Subcutaneous adipose tissue (tissue), 4 donors: ENCODE data around the gene PAIP2B. TPM values are rescaled to one million over a fixed set of nuclear protein-coding genes. Genes with fewer than 3 reads are reported as not detected.

ENCODE experiments used
- total RNA-seq, 4 donors: library from RNA; depleted of rRNA; stranded (reverse); fragments of >200 nt; gene quantifications; one replicate each; pipeline ENCODE4 v1.1.0, GENCODE V29; 2016
- TF ChIP-seq, protein P1 (sequence below): fragments of 450-650 bp; IDR thresholded peaks from one replicate; pipeline ENCODE4 v1.5.1; 2016; ENCODE audit warnings: low read depth, mild to moderate bottlenecking, control low read depth, antibody characterized with exemption, moderate library complexity

PAIP2B gene, protein sequence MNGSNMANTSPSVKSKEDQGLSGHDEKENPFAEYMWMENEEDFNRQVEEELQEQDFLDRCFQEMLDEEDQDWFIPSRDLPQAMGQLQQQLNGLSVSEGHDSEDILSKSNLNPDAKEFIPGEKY
- 1 to 10 TPM; 4.4 to 7.0 (median 5.4) TPM for total RNA-seq

DNA sequence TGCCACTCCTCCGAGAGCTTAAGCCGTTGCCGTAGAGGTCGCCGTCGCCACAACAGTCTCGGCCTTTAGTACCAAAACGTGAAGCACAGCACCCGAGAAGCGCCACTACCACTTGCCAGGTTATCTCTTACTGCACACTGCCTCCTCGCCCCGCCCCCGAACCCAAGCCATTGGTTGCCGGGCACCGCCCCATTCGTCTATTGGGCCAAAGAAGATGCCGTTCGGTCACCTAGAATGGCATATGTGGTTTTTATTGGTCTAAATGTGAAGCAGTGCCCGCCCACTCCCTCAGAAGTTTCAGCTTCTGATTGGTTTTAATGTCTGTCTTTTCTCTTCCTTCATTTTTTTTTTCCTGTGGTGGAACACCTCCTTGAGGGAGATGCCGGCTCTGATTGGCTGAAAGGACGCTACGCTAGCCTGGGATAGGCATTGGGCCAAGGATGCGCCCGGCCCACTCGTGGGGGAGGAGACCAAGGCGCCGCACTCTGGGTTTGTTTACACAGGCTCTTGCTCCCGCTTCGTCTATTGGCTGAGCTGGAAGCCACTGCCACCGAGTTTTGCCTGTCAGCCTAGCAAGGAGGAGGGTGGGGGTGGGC lies at the start of gene PAIP2B:
TSS of gene PAIP2B (minus strand) at position 139 of the 596 bp plus-strand sequence. CDS start 24,514 bp downstream, outside the sequence.
- TF ChIP-seq, protein P1, sequence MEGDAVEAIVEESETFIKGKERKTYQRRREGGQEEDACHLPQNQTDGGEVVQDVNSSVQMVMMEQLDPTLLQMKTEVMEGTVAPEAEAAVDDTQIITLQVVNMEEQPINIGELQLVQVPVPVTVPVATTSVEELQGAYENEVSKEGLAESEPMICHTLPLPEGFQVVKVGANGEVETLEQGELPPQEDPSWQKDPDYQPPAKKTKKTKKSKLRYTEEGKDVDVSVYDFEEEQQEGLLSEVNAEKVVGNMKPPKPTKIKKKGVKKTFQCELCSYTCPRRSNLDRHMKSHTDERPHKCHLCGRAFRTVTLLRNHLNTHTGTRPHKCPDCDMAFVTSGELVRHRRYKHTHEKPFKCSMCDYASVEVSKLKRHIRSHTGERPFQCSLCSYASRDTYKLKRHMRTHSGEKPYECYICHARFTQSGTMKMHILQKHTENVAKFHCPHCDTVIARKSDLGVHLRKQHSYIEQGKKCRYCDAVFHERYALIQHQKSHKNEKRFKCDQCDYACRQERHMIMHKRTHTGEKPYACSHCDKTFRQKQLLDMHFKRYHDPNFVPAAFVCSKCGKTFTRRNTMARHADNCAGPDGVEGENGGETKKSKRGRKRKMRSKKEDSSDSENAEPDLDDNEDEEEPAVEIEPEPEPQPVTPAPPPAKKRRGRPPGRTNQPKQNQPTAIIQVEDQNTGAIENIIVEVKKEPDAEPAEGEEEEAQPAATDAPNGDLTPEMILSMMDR, result no peak

DNA sequence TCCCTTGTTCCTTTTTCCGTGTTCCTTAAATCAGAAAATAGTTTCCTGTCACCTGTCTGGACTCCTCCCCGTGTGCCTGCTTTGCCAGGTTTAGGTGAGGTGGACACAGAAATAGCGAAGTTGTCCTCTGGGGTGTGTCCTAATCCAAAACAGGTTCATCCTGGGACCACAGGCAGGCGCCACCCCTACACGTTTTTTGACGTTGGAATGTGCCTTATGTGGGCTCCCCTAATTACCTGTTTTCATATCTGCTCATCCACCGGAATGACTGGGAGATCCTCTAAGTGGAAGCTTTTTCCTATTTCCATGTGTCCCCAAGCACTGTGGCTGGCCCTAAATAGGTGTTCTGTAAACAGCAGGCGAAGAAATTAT lies 49.0 kb upstream of the PAIP2B start:
- TF ChIP-seq, protein P1, result no peak

DNA sequence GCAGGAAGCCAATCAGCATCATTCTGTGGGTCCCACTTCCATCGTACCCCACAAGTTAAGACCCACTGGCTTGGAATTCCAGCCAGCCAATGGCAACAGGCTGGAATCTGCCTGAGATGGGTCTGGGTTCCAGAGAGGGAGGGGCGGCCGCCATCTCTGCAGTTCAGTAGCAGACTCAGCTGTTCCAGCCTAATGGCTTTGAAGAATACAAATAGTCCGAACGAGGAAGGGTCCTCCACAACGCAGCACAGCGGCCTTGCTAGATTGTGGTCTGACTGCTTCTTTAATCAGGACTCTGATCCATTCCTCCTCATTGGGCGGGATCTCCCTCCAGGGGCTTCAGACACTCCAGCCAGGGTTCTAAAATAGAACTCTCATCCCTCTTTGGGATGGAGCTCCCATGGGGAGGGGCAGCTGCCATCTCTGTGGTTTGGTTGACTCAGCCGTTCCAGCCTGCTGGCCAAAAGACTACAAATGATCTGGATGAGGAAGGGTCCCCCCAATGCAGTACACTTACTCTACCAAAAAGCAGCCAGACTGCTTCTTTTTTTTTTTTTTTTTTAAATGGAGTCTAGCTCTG lies 42.7 kb upstream of the PAIP2B start:
- TF ChIP-seq, protein P1, result no peak

DNA sequence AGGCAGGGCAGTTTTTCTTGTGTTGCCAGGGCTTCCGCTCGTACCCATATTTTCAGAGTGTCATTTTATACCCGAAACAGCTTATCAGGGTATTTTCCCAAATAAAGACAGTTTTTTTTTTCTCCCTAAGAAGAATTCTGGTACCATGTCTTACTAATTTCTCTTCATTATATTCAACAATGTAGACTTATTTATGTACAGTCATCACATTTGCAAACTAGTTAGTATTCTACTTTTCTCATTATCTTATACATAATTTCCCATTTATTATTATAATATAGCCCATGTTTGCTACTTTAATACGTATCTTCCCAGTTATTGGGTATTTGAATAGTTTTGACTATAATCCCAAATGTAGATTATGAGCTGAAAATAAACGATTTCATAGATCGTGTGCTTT lies 36.5 kb upstream of the PAIP2B start:
- TF ChIP-seq, protein P1, result no peak

DNA sequence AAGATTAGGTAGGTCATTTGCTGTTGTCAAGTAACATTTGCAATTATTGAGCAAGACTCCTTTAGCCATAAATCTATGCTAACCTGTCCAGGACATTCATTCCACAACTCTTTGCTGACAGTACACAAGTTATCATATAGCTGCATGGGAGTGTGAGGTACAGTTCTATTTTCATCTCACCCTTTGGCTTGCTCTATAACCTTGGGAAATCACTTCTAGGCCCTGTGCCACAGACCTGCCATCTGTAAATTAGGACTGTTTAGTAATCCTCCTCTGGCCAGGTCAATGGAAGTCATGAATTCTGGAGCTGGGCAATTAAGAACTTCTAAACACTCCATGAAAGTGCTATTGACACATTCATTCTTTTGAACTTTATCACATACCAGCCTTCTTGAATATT lies 34.6 kb upstream of the PAIP2B start:
- TF ChIP-seq, protein P1, result no peak

DNA sequence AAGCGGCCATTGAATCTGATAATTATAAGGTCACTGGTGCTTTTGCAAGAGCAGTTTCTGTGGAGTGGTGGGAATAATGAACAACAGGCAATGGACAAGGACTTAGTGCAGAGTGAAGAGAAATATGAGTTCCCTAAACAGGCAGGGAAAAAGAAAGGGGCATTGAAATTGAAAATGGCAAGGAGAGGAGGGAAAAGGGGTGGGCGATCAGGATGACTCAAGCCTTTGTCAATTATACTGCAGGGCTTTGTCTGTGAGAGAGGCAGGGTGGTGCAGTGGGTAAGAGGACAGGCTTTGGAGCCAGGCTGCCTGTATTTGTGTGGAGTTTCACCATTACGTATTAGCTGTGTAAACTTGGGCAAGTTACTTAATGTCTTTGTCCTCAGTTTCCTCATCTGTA lies 29.5 kb upstream of the PAIP2B start:
- TF ChIP-seq, protein P1, result no peak

DNA sequence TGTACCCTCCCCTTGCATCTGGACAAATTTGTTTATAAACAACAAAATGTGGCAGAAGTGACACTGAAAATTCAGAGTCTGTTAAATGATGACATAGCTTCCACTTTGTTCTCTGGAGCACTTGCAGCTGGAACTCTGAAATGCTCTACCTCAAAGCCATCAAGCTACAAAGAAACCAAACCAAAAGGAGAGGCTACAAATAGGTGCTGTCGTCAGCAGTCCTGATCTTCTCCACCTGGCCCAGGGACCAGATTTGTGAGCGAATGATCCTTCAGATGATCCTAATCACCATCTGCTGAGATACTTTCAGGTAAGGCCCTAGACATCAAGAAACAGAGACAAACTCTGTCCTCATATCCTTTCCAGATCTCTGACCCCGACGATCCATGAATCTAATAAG lies 27.9 kb upstream of the PAIP2B start:
- TF ChIP-seq, protein P1, result no peak
